HG03108 (cell line): ENCODE results near the gene HOXB4.

ENCODE experiments used
- ATAC-seq: cut with Tn5 transposase; IDR thresholded peaks from one replicate; pipeline ENCODE4 v1.9.1; 2021; ENCODE audit warnings: moderate library complexity; ENCODE audit not compliant: unreplicated experiment

HOXB4 gene

GRCh38 chr17:48561884-48562810, 16.0 kb downstream of the HOXB4 start:
- peak; percentile 60 for ATAC-seq

- no peak for ATAC-seq
Measured at GRCh38 chr17:48559840-48560817, 18.0 kb downstream of the HOXB4 start.

GRCh38 chr17:48559122-48559839, 18.9 kb downstream of the HOXB4 start:
- no peak for ATAC-seq

- no peak for ATAC-seq
Measured at GRCh38 chr17:48558831-48559121, 19.4 kb downstream of the HOXB4 start.

- no peak for ATAC-seq
Measured at GRCh38 chr17:48558057-48558830, 19.9 kb downstream of the HOXB4 start.

GRCh38 chr17:48556576-48557401, 21.4 kb downstream of the HOXB4 start:
- no peak for ATAC-seq

- no peak for ATAC-seq
Measured at GRCh38 chr17:48556229-48556575, 21.9 kb downstream of the HOXB4 start.

GRCh38 chr17:48555258-48556228, 22.6 kb downstream of the HOXB4 start:
- ATAC-seq, result no peak

- ATAC-seq, result no peak
Measured at GRCh38 chr17:48554412-48555257, 23.5 kb downstream of the HOXB4 start.

- no peak for ATAC-seq
Measured at GRCh38 chr17:48553826-48554225, 24.3 kb downstream of the HOXB4 start.

GRCh38 chr17:48553190-48553547, 25.0 kb downstream of the HOXB4 start:
- ATAC-seq, result no peak

- no peak for ATAC-seq
Measured at GRCh38 chr17:48552466-48553189, 25.5 kb downstream of the HOXB4 start.

- ATAC-seq, result no peak
Measured at GRCh38 chr17:48551596-48552465, 26.3 kb downstream of the HOXB4 start.

- no peak for ATAC-seq
Measured at GRCh38 chr17:48551214-48551555, 27.0 kb downstream of the HOXB4 start.

- no peak for ATAC-seq
Measured at GRCh38 chr17:48550502-48551213, 27.5 kb downstream of the HOXB4 start.
